Type B pancreatic cell (in vitro differentiated cells): ENCODE data around the gene OR2G3. TPM values are rescaled to one million over a fixed set of nuclear protein-coding genes. Genes with fewer than 3 reads are reported as not detected.

Source experiments
- DNase-seq: peaks from one replicate; pipeline ENCODE4 v3.0.0; 2021; ENCODE audit warnings: mixed read lengths; ENCODE audit not compliant: unreplicated experiment; ENCODE audit errors: extremely low spot score
- H3K27ac Mint-ChIP-seq: 2 replicates; pipeline ENCODE4 v1.8.0; 2021; ENCODE audit warnings: mild to moderate bottlenecking, mixed read lengths
- H3K27me3 Mint-ChIP-seq: 2 replicates; pipeline ENCODE4 v1.8.0; 2021; ENCODE audit warnings: mixed read lengths
- H3K36me3 Mint-ChIP-seq: 2 replicates; pipeline ENCODE4 v1.8.0; 2021; ENCODE audit warnings: mixed read lengths
- H3K4me1 Mint-ChIP-seq: one replicate; pipeline ENCODE4 v1.8.0; 2021; ENCODE audit warnings: mixed read lengths; ENCODE audit not compliant: unreplicated experiment
- H3K4me3 Mint-ChIP-seq: 2 replicates; pipeline ENCODE4 v1.8.0; 2021; ENCODE audit warnings: mild to moderate bottlenecking, mixed read lengths
- H3K9me3 Mint-ChIP-seq: 2 replicates; pipeline ENCODE4 v1.8.0; 2021; ENCODE audit warnings: mixed read lengths
- CTCF ChIP-seq: fragments of 200-600 bp; sonication (generic); conservative IDR thresholded peaks from 2 replicates; pipeline ENCODE4 v1.5.0; 2021; ENCODE audit warnings: antibody characterized with exemption, mild to moderate bottlenecking
- total RNA-seq: library from RNA; stranded (reverse); gene quantifications from 2 replicates; pipeline ENCODE4 v1.2.1, GENCODE V29; 2021; ENCODE audit warnings: low replicate concordance

Gene OR2G3
- total RNA-seq, 1 donor from 2014 or later = not detected

GRCh38 chr1:247647864-247648263, 42.5 kb downstream of the OR2G3 start:
- H3K4me3 Mint-ChIP-seq = no peak overlapping the region
- no peaks in the 10 kb centered on the region for H3K4me1 Mint-ChIP-seq
- TF ChIP-seq CTCF = no peak
- H3K36me3 Mint-ChIP-seq = no peaks in the 10 kb centered on the region
- H3K27ac Mint-ChIP-seq = no peak overlapping the region
- DNase-seq = no peak
- H3K9me3 Mint-ChIP-seq = no peaks in the 10 kb centered on the region
- no peaks in the 10 kb centered on the region for H3K27me3 Mint-ChIP-seq

- Mint-ChIP-seq H3K27ac (no peak overlapping the region), H3K4me3 (no peak overlapping the region), H3K36me3 (no peaks in the 10 kb centered on the region), H3K9me3 (no peaks in the 10 kb centered on the region), H3K27me3 (no peaks in the 10 kb centered on the region), H3K4me1 (no peaks in the 10 kb centered on the region)
- no peak for DNase-seq
- TF ChIP-seq CTCF = no peak
These were observed 47.7 kb downstream of the OR2G3 start for GRCh38 chr1:247653040-247653439.

Other genes starting within 250 kb of the OR2G3 start
- gene NLRP3, start 189.4 kb upstream of the OR2G3 start, total RNA-seq = not detected in 2 replicates
- gene OR2B11, start 147.5 kb upstream of the OR2G3 start, total RNA-seq = not detected in 2 replicates
- not detected in 2 replicates for gene OR2C3, start 69.1 kb upstream of the OR2G3 start, total RNA-seq
- gene GCSAML, start 56.5 kb upstream of the OR2G3 start, total RNA-seq = not detected in 2 replicates
- not detected in 2 replicates for gene OR2G2, start 17.2 kb upstream of the OR2G3 start, total RNA-seq
- not detected in 2 replicates for gene OR13G1, start 74.2 kb downstream of the OR2G3 start, total RNA-seq
- gene OR6F1, start 111.1 kb downstream of the OR2G3 start, total RNA-seq = not detected in 2 replicates
- gene OR14K1, start 133.0 kb downstream of the OR2G3 start, total RNA-seq = not detected in 2 replicates
- not detected in 2 replicates for gene OR14A2, start 142.6 kb downstream of the OR2G3 start, total RNA-seq
- gene OR1C1, start 155.0 kb downstream of the OR2G3 start, total RNA-seq = not detected in 2 replicates
- gene OR14A16, start 218.5 kb downstream of the OR2G3 start, total RNA-seq = not detected in 2 replicates
- gene OR11L1, start 236.3 kb downstream of the OR2G3 start, total RNA-seq = not detected in 2 replicates